HCT116 (cell line): ENCODE data around the gene PAQR4. TPM values are rescaled to one million over a fixed set of nuclear protein-coding genes. Genes with fewer than 3 reads are reported as not detected.
"Not testable (repeated sequence)": the region's sequence is repeated elsewhere in the genome, so short reads cannot be mapped to it uniquely, and the experiment has no call there.

Experiments
- ATAC-seq: fragments of 200-7000 bp; cut with Tn5 transposase; 2 replicates; pipeline ENCODE4 v1.9.1; 2020; ENCODE audit warnings: mild to moderate bottlenecking, moderate library complexity
- BruUV-seq: library from RNA; stranded (reverse); fragments of 400-500 nt; replicated peaks from 2 replicates; lab custom pipeline; 2021; lab: Mats Ljungman, UMichigan
- CTCF ChIA-PET: fragments of 300-600 bp; sonication (Branson Sonifier 250); formaldehyde crosslinking; loops from one replicate; lab custom pipeline; 2021; ENCODE audit warnings: antibody characterized with exemption; lab: Charles Lee
- POLR2A ChIA-PET: fragments of 300-600, 350-600 bp; sonication (Branson Sonifier 250); formaldehyde crosslinking; loops from one replicate; lab custom pipeline; 2021; ENCODE audit warnings: antibody characterized with exemption; lab: Charles Lee
- RAD21 ChIA-PET, 2 experiments: fragments of 300-600 bp; sonication (Branson Sonifier 250); formaldehyde crosslinking; loops; one replicate each; lab custom pipeline; 2023; ENCODE audit warnings: low total read pairs in 2 of 2; ENCODE audit not compliant: uncharacterized antibody in 2 of 2, unreplicated experiment in 2 of 2, low non-redundant PET in 1 of 2; lab: Charles Lee
- DNase-seq: peaks from one replicate; pipeline ENCODE4 v3.0.0-alpha.2; 2010; ENCODE audit warnings: low read depth, low spot score
- H2AFZ ChIP-seq: fragments of 200-600 bp; shearing (Covaris generic), sonication (generic); 2 replicates; pipeline ENCODE4 v1.6.1; 2017; ENCODE audit warnings: low read depth, mixed run types, mixed read lengths, antibody characterized with exemption, low read length; ENCODE audit not compliant: poor library complexity, severe bottlenecking
- H3K27ac ChIP-seq: 2 replicates; pipeline ENCODE4 v1.5.1; 2012; ENCODE audit warnings: low read depth, low read length
- H3K27me3 ChIP-seq: fragments of 200-600 bp; sonication (generic); 2 replicates; pipeline ENCODE4 v1.6.1; 2016; ENCODE audit warnings: mixed run types, low read length, mixed read lengths; ENCODE audit not compliant: insufficient read depth
- H3K36me3 ChIP-seq, 2 experiments: fragments of 200-500 bp in 1 of 2; fragments of 200-600 bp in 1 of 2; sonication (Bioruptor generic) in 1 of 2; sonication (generic) in 1 of 2; 2 replicates each; pipeline versions ENCODE4 v1.5.1 to v1.6.1; 2014 to 2016; ENCODE audit warnings: low read length in 2 of 2, inconsistent platforms in 1 of 2, mixed read lengths in 1 of 2, mixed run types in 1 of 2; ENCODE audit not compliant: insufficient read depth in 2 of 2, control insufficient read depth in 1 of 2
- H3K4me1 ChIP-seq, 2 experiments: fragments of 200-600 bp in 1 of 2; sonication (generic) in 1 of 2; 2 replicates each; pipeline versions ENCODE4 v1.5.1 to v1.6.1; 2012 to 2017; ENCODE audit warnings: low read length in 2 of 2, inconsistent platforms in 1 of 2, mild to moderate bottlenecking in 1 of 2, mixed read lengths in 1 of 2, mixed run types in 1 of 2, moderate library complexity in 1 of 2; ENCODE audit not compliant: insufficient read depth in 2 of 2, control insufficient read depth in 1 of 2
- H3K4me2 ChIP-seq: fragments of 200-600 bp; sonication (generic); 2 replicates; pipeline ENCODE4 v1.6.1; 2017; ENCODE audit warnings: mixed run types, low read length, mixed read lengths
- H3K4me3 ChIP-seq, 2 experiments: fragments of 200-600 bp in 1 of 2; sonication (generic) in 1 of 2; replicated peaks in 1 of 2; 2 replicates each; pipeline ENCODE4 v1.5.1; 2011 to 2016; ENCODE audit warnings: low read length in 2 of 2, control low read depth in 1 of 2, low read depth in 1 of 2, mild to moderate bottlenecking in 1 of 2, mixed read lengths in 1 of 2, mixed run types in 1 of 2
- H3K79me2 ChIP-seq: fragments of 200-600 bp; sonication (generic); 2 replicates; pipeline ENCODE4 v1.6.1; 2017; ENCODE audit warnings: mild to moderate bottlenecking, mixed run types, low read length, moderate library complexity, mixed read lengths; ENCODE audit not compliant: insufficient read depth
- H3K9ac ChIP-seq: fragments of 200-600 bp; sonication (generic); 2 replicates; pipeline ENCODE4 v1.6.1; 2016; ENCODE audit warnings: low read length, mixed read lengths
- H3K9me2 ChIP-seq: fragments of 200-600 bp; sonication (generic), shearing (Covaris generic); 2 replicates; pipeline ENCODE4 v1.6.1; 2017; ENCODE audit warnings: mixed run types, mild to moderate bottlenecking, moderate library complexity; ENCODE audit not compliant: insufficient read depth
- H3K9me3 ChIP-seq, 2 experiments: fragments of 200-500 bp in 1 of 2; fragments of 200-600 bp in 1 of 2; sonication (Bioruptor generic) in 1 of 2; sonication (generic) in 1 of 2; 2 replicates each; pipeline ENCODE4 v1.6.1; 2014 to 2017; ENCODE audit warnings: low read length in 2 of 2, mixed read lengths in 2 of 2, inconsistent platforms in 1 of 2, low read depth in 1 of 2, mild to moderate bottlenecking in 1 of 2, mixed run types in 1 of 2, moderate library complexity in 1 of 2; ENCODE audit not compliant: control insufficient read depth in 1 of 2, insufficient read depth in 1 of 2
- H4K20me1 ChIP-seq: fragments of 200-600 bp; sonication (generic), shearing (Covaris generic); 2 replicates; pipeline ENCODE4 v1.6.1; 2017; ENCODE audit warnings: mixed run types, mild to moderate bottlenecking, moderate library complexity; ENCODE audit not compliant: insufficient read depth
- EGR1 ChIP-seq: IDR thresholded peaks from 2 replicates; pipeline ENCODE4 v1.6.1; 2012; ENCODE audit warnings: low read depth
- EZH2 ChIP-seq: fragments of 200-600 bp; sonication (generic); IDR thresholded peaks from 2 replicates; pipeline ENCODE4 v1.6.1; 2017; ENCODE audit warnings: antibody characterized with exemption, mixed run types
- EZH2phosphoT487 ChIP-seq: fragments of 200-600 bp; IDR thresholded peaks from 2 replicates; pipeline ENCODE4 v1.6.1; 2018; ENCODE audit warnings: antibody characterized with exemption, borderline replicate concordance
- FOSL1 ChIP-seq: IDR thresholded peaks from 2 replicates; pipeline ENCODE4 v1.6.1; 2012; ENCODE audit warnings: low read depth
- POLR2AphosphoS5 ChIP-seq: IDR thresholded peaks from 2 replicates; pipeline ENCODE4 v1.6.1; 2011; ENCODE audit warnings: mild to moderate bottlenecking, low read depth, low read length, moderate library complexity
- RAD21 ChIP-seq: IDR thresholded peaks from 2 replicates; pipeline ENCODE4 v1.6.1; 2012; ENCODE audit warnings: low read depth, mild to moderate bottlenecking
- REST ChIP-seq: IDR thresholded peaks from 2 replicates; pipeline ENCODE4 v1.6.1; 2012; ENCODE audit warnings: low read depth
- SIN3A ChIP-seq: IDR thresholded peaks from 2 replicates; pipeline ENCODE4 v1.6.1; 2012; ENCODE audit warnings: low read depth
- ZFX ChIP-seq: fragments of 450-650 bp; IDR thresholded peaks from 2 replicates; pipeline ENCODE4 v1.6.1; 2017
- intact Hi-C: fragments of 100-400 bp; cut with micrococcal nuclease; formaldehyde crosslinking; loops from 2 replicates; pipeline ENCODE4 v1.10.0; 2022
- total RNA-seq: library from RNA; stranded (reverse); gene quantifications from one replicate; pipeline ENCODE4 v1.2.1, GENCODE V29; 2021; ENCODE audit not compliant: unreplicated experiment

PAQR4 gene
- total RNA-seq, 1 experiment from 2014 or later, result 45.6 TPM

- H3K9me3 ChIP-seq, H3K79me2 ChIP-seq, H3K27ac ChIP-seq, H4K20me1 ChIP-seq, H3K27me3 ChIP-seq, H3K4me2 ChIP-seq, intact Hi-C loops, DNase-seq, POLR2A ChIA-PET, BruUV-seq, H2AFZ ChIP-seq, ATAC-seq, H3K9ac ChIP-seq, H3K9me2 ChIP-seq, H3K36me3 ChIP-seq, H3K4me3 ChIP-seq: not testable (repeated sequence)
- ChIA-PET RAD21 (interaction anchor here in 1 of 2 experiments (0.6 kb wide), 1 partner anchor 56 kb away, joined by 3 read pairs; no protein-coding TSS in a partner anchor), CTCF (interaction anchor here (1.4 kb wide), 1 partner anchor 29 kb away, joined by 3 read pairs; no protein-coding TSS in a partner anchor)
- H3K4me1 ChIP-seq, result peaks cover 0 to 11% of the 10 kb centered on the region in 2 experiments; a peak in 3 of 4 replicates
These were observed 37.8 kb upstream of the PAQR4 start for GRCh38 chr16:2931231-2931914.

DNA sequence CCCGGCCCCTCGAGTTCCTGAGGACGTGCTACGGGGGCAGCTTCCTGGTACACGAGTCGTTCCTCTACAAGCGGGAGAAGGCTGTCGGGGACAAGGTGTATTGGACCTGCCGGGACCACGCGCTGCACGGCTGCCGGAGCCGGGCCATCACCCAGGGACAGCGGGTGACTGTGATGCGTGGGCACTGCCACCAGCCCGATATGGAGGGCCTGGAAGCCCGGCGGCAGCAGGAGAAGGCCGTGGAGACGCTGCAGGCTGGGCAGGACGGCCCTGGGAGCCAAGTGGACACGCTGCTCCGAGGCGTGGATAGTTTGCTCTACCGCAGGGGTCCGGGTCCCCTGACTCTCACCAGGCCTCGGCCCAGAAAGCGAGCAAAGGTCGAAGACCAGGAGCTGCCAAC is 36.0 kb upstream of the PAQR4 start:
- POLR2A ChIA-PET, result no interaction called here
- Histone ChIP-seq H4K20me1 (no peaks in the 10 kb centered on the region), H3K9me3 (no peaks in the 10 kb centered on the region), H3K9ac (no peak overlapping the region), H2AFZ (no peak overlapping the region), H3K79me2 (0 out of 2 replicates have a peak, but pooled peaks cover 4% of the 10 kb centered on the region), H3K4me2 (no peak overlapping the region), H3K27ac (no peak overlapping the region), H3K9me2 (no peaks in the 10 kb centered on the region), H3K4me1 (no peaks in the 10 kb centered on the region), H3K27me3 (no peaks in the 10 kb centered on the region), H3K36me3 (no peaks in the 10 kb centered on the region; a peak in 2 of 4 replicates), H3K4me3 (no peak overlapping the region)
- ATAC-seq, result no peak
- no peak for DNase-seq
- TF ChIP-seq ZFX (no peak), FOSL1 (no peak), RAD21 (no peak), EGR1 (no peak), REST (no peak), POLR2AphosphoS5 (no peak), EZH2 (no peak), EZH2phosphoT487 (no peak), SIN3A (no peak)
- no TSS peak for BruUV-seq
- CTCF ChIA-PET, result no interaction called here
- RAD21 ChIA-PET, result no interaction called here
- intact Hi-C loops, result no loop called here
